Activated CD4-positive, alpha-beta memory T cell treated with anti-CD3 and anti-CD28 coated beads for 36 hours (primary cell): Measurements from ENCODE around the gene APEH. TPM values are rescaled to one million over a fixed set of nuclear protein-coding genes. Genes with fewer than 3 reads are reported as not detected.
A peak's percentile ranks its signal among the peaks of the same experiment; 100 is the strongest.

Experiments used
- CTCF ChIA-PET: fragments of 350-600 bp; sonication (Branson Sonifier 250); formaldehyde crosslinking; loops from one replicate; lab custom pipeline; 2021; ENCODE audit warnings: antibody characterized with exemption, inconsistent platforms; lab: Charles Lee
- POLR2A ChIA-PET: fragments of 350-600 bp; sonication (Branson Sonifier 250); formaldehyde crosslinking; loops from one replicate; lab custom pipeline; 2021; ENCODE audit warnings: antibody characterized with exemption; lab: Charles Lee
- DNase-seq: peaks from one replicate; pipeline ENCODE4 v3.0.0-alpha.2; 2020
- H3K27ac Mint-ChIP-seq: one replicate; pipeline ENCODE4 v1.8.0; 2021; ENCODE audit warnings: mixed read lengths
- H3K27me3 Mint-ChIP-seq: one replicate; pipeline ENCODE4 v1.8.0; 2021; ENCODE audit warnings: mixed read lengths
- H3K36me3 Mint-ChIP-seq: one replicate; pipeline ENCODE4 v1.8.0; 2021; ENCODE audit warnings: mixed read lengths
- H3K4me1 Mint-ChIP-seq: one replicate; pipeline ENCODE4 v1.8.0; 2021; ENCODE audit warnings: low read depth, mixed read lengths
- H3K4me3 Mint-ChIP-seq: one replicate; pipeline ENCODE4 v1.8.0; 2021; ENCODE audit warnings: mild to moderate bottlenecking, mixed read lengths
- H3K9me3 Mint-ChIP-seq: one replicate; pipeline ENCODE4 v1.8.0; 2021; ENCODE audit warnings: mixed read lengths
- intact Hi-C: fragments of 100-400 bp; cut with micrococcal nuclease; formaldehyde crosslinking; loops from one replicate; pipeline ENCODE4 v1.15.1; 2023
- total RNA-seq, 2 experiments: library from RNA; stranded (reverse); gene quantifications; one replicate each; pipeline ENCODE4 v1.2.3, GENCODE V29; 2021

APEH gene
- total RNA-seq, 2 experiments from 2014 or later: 141 to 143 TPM

- H3K9me3 Mint-ChIP-seq: no peaks in the 10 kb centered on the region
- H3K4me1 Mint-ChIP-seq: peaks cover 33% of the 10 kb centered on the region
- ChIA-PET CTCF (interaction anchor here (1.2 to 2.3 kb wide), 5 partner anchors 10 to 179 kb away, joined by 3 to 8 read pairs (median 5); no protein-coding TSS in a partner anchor), POLR2A (interaction anchor here (1.1 kb wide), 1 partner anchor 87 kb away, joined by 3 read pairs; no protein-coding TSS in a partner anchor)
- peaks cover 27% of the 10 kb centered on the region for H3K36me3 Mint-ChIP-seq
- intact Hi-C loops: loop anchor here (5.0 kb wide), 1 partner anchor 138 kb away; the partner anchor contains the start of gene TRAIP
- DNase-seq: no peak
- no peaks in the 10 kb centered on the region for H3K27me3 Mint-ChIP-seq
- H3K27ac Mint-ChIP-seq: peak overlapping the region; percentile 38
- H3K4me3 Mint-ChIP-seq: peak overlapping the region; percentile 76
Measured at GRCh38 chr3:49718858-49719213, 44.7 kb downstream of the APEH start.

- intact Hi-C loops: loop anchor here (5.0 kb wide), 1 partner anchor 138 kb away; the partner anchor contains the start of gene TRAIP
- peak within 1 kb of the TSS; percentile 38 for H3K27ac Mint-ChIP-seq
- peaks cover 35% of the 10 kb centered on the region for H3K4me1 Mint-ChIP-seq
Measured at GRCh38 chr3:49719214-49719884, 45.2 kb downstream of the APEH start, which contains the start of gene AMIGO3. Gene AMIGO3, minus strand, starts transcription at chr3:49719684. Its CDS starts 219 bp downstream, at chr3:49719465.

GRCh38 chr3:49720855-49721595, 46.9 kb downstream of the APEH start:
- no peaks in the 10 kb centered on the region for H3K27me3 Mint-ChIP-seq
- H3K36me3 Mint-ChIP-seq: peaks cover 27% of the 10 kb centered on the region
- POLR2A ChIA-PET: interaction anchor here (0.8 to 1.3 kb wide), 2 partner anchors 9 to 181 kb away, joined by 3 read pairs; no protein-coding TSS in a partner anchor
- H3K9me3 Mint-ChIP-seq: no peaks in the 10 kb centered on the region
- CTCF ChIA-PET: interaction anchor here (0.9 kb wide), 1 partner anchor 181 kb away, joined by 4 read pairs; no protein-coding TSS in a partner anchor
- H3K27ac Mint-ChIP-seq: no peak overlapping the region
- H3K4me1 Mint-ChIP-seq: peaks cover 38% of the 10 kb centered on the region
- H3K4me3 Mint-ChIP-seq: no peak overlapping the region
- intact Hi-C loops: no loop called here
- DNase-seq: no peak

More at GRCh38 chr3:49719214-49719884, 45.2 kb downstream of the APEH start, which contains the start of gene AMIGO3:
- peak within 1 kb of the TSS; percentile 76 for H3K4me3 Mint-ChIP-seq
- no peaks in the 10 kb centered on the region for H3K9me3 Mint-ChIP-seq
- DNase-seq: peak; percentile 94
- H3K36me3 Mint-ChIP-seq: peaks cover 27% of the 10 kb centered on the region
- ChIA-PET CTCF (interaction anchor here (0.6 to 2.3 kb wide), 8 partner anchors 10 to 1156 kb away, joined by 3 to 8 read pairs (median 4); partner anchors contain the start of genes MST1 and RNF123), POLR2A (interaction anchor here (1.1 kb wide), 1 partner anchor 86 kb away, joined by 3 read pairs; no protein-coding TSS in a partner anchor)
- H3K27me3 Mint-ChIP-seq: no peaks in the 10 kb centered on the region

GRCh38 chr3:49721596-49721895, 47.4 kb downstream of the APEH start:
- Mint-ChIP-seq H3K4me3 (no peak overlapping the region), H3K4me1 (peaks cover 38% of the 10 kb centered on the region), H3K36me3 (peaks cover 27% of the 10 kb centered on the region), H3K9me3 (no peaks in the 10 kb centered on the region), H3K27ac (no peak overlapping the region), H3K27me3 (no peaks in the 10 kb centered on the region)
- no peak for DNase-seq
- CTCF ChIA-PET: interaction anchor here (0.9 kb wide), 1 partner anchor 182 kb away, joined by 4 read pairs; no protein-coding TSS in a partner anchor
- intact Hi-C loops: no loop called here
- POLR2A ChIA-PET: interaction anchor here (1.3 kb wide), 1 partner anchor 182 kb away, joined by 3 read pairs; no protein-coding TSS in a partner anchor

- intact Hi-C loops: no loop called here
- Mint-ChIP-seq H3K27me3 (no peaks in the 10 kb centered on the region), H3K4me1 (peaks cover 38% of the 10 kb centered on the region), H3K36me3 (peaks cover 27% of the 10 kb centered on the region), H3K4me3 (peak overlapping the region; percentile 96), H3K9me3 (no peaks in the 10 kb centered on the region), H3K27ac (peak overlapping the region; percentile 98)
- CTCF ChIA-PET: interaction anchor here (1.5 kb wide), 1 partner anchor 117 kb away, joined by 4 read pairs; no protein-coding TSS in a partner anchor
- no peak for DNase-seq
- POLR2A ChIA-PET: interaction anchor here (1.3 kb wide), 1 partner anchor 182 kb away, joined by 3 read pairs; no protein-coding TSS in a partner anchor
Measured at GRCh38 chr3:49721896-49722781, 48.0 kb downstream of the APEH start.

GRCh38 chr3:49722896-49723295, 48.7 kb downstream of the APEH start:
- ChIA-PET POLR2A (interaction anchor here (0.6 to 1.1 kb wide), 3 partner anchors 11 to 614 kb away, joined by 3 to 5 read pairs (median 3); no protein-coding TSS in a partner anchor), CTCF (interaction anchor here (0.9 to 1.5 kb wide), 2 partner anchors 80 to 116 kb away, joined by 3 to 4 read pairs; partner anchors contain the start of gene INKA1)
- Mint-ChIP-seq H3K4me1 (peaks cover 35% of the 10 kb centered on the region), H3K4me3 (peak overlapping the region; percentile 96), H3K27ac (peak overlapping the region; percentile 98), H3K36me3 (peaks cover 27% of the 10 kb centered on the region), H3K9me3 (no peaks in the 10 kb centered on the region), H3K27me3 (no peaks in the 10 kb centered on the region)
- no peak for DNase-seq
- intact Hi-C loops: no loop called here

- H3K27ac Mint-ChIP-seq: peak overlapping the region; percentile 98
Measured at GRCh38 chr3:49723296-49723627, 49.1 kb downstream of the APEH start.

GRCh38 chr3:49723628-49724551, 49.7 kb downstream of the APEH start, which contains the start of gene GMPPB:
Gene GMPPB, minus strand, starts transcription at chr3:49723951. Its CDS starts 225 bp downstream, at chr3:49723726.
- CTCF ChIA-PET: interaction anchor here (0.9 to 1.1 kb wide), 4 partner anchors 20 to 184 kb away, joined by 3 to 4 read pairs (median 3); partner anchors contain the start of gene INKA1
- peak within 1 kb of the TSS; percentile 98 for H3K27ac Mint-ChIP-seq
- DNase-seq: peak; percentile 97
- no peaks in the 10 kb centered on the region for H3K27me3 Mint-ChIP-seq
- peaks cover 29% of the 10 kb centered on the region for H3K4me1 Mint-ChIP-seq
- intact Hi-C loops: loop anchor here (2.0 kb wide), 2 partner anchors 49 to 63 kb away; partner anchors contain the start of genes APEH and IP6K1
- H3K36me3 Mint-ChIP-seq: peaks cover 26% of the 10 kb centered on the region
- POLR2A ChIA-PET: interaction anchor here (1.0 to 1.5 kb wide), 6 partner anchors 9 to 613 kb away, joined by 3 to 9 read pairs (median 4); partner anchors contain the start of gene UBA7
- H3K9me3 Mint-ChIP-seq: no peaks in the 10 kb centered on the region
- H3K4me3 Mint-ChIP-seq: peak within 1 kb of the TSS; percentile 96

More at GRCh38 chr3:49723296-49723627, 49.1 kb downstream of the APEH start:
- intact Hi-C loops: no loop called here
- POLR2A ChIA-PET: interaction anchor here (0.6 to 1.3 kb wide), 4 partner anchors 9 to 613 kb away, joined by 3 to 9 read pairs (median 4); no protein-coding TSS in a partner anchor
- no peaks in the 10 kb centered on the region for H3K27me3 Mint-ChIP-seq
- peak overlapping the region; percentile 96 for H3K4me3 Mint-ChIP-seq
- H3K36me3 Mint-ChIP-seq: peaks cover 29% of the 10 kb centered on the region
- H3K4me1 Mint-ChIP-seq: peaks cover 35% of the 10 kb centered on the region
- DNase-seq: peak; percentile 77
- H3K9me3 Mint-ChIP-seq: no peaks in the 10 kb centered on the region
- CTCF ChIA-PET: interaction anchor here (0.9 to 1.5 kb wide), 3 partner anchors 80 to 184 kb away, joined by 3 to 4 read pairs (median 3); partner anchors contain the start of gene INKA1

GRCh38 chr3:49724586-49724985, 50.4 kb downstream of the APEH start:
- Mint-ChIP-seq H3K27ac (peak overlapping the region; percentile 98), H3K9me3 (no peaks in the 10 kb centered on the region), H3K4me1 (peaks cover 25% of the 10 kb centered on the region), H3K27me3 (no peaks in the 10 kb centered on the region), H3K36me3 (peaks cover 22% of the 10 kb centered on the region), H3K4me3 (peak overlapping the region; percentile 96)
- intact Hi-C loops: loop anchor here (2.0 kb wide), 2 partner anchors 50 to 62 kb away; partner anchors contain the start of genes APEH and IP6K1
- DNase-seq: peak; percentile 58
- ChIA-PET POLR2A (interaction anchor here (1.0 to 1.5 kb wide), 4 partner anchors 10 to 89 kb away, joined by 3 to 9 read pairs (median 4); partner anchors contain the start of gene UBA7), CTCF (interaction anchor here (1.0 to 1.1 kb wide), 3 partner anchors 21 to 185 kb away, joined by 3 to 4 read pairs (median 3); no protein-coding TSS in a partner anchor)
